Ascending aorta (tissue), 2 donors: ENCODE results near the gene LAMA2. TPM values are rescaled to one million over a fixed set of nuclear protein-coding genes. Genes with fewer than 3 reads are reported as not detected.

Experiments
- DNase-seq, 2 donors: peaks; one replicate each; pipeline ENCODE4 v3.0.0-alpha.2; 2019; ENCODE audit warnings: low spot score in 2 of 2
- H3K27ac ChIP-seq, 2 donors: fragments of 200-600 bp; sonication (generic); one replicate each; pipeline ENCODE4 v1.5.1; 2016 to 2017; ENCODE audit warnings: mild to moderate bottlenecking in 1 of 2
- H3K27me3 ChIP-seq: fragments of 200-600 bp; sonication (generic); one replicate; pipeline ENCODE4 v1.5.1; 2017
- H3K36me3 ChIP-seq, 2 donors: fragments of 200-600 bp; sonication (generic); one replicate each; pipeline ENCODE4 v1.5.1; 2016
- H3K4me1 ChIP-seq, 2 donors: fragments of 200-600 bp; sonication (generic); one replicate each; pipeline ENCODE4 v1.5.1; 2016 to 2017; ENCODE audit warnings: mild to moderate bottlenecking in 1 of 2
- H3K4me3 ChIP-seq, 2 donors: fragments of 200-600 bp; sonication (generic); one replicate each; pipeline ENCODE4 v1.5.1; 2016 to 2017; ENCODE audit warnings: mild to moderate bottlenecking in 1 of 2
- H3K9me3 ChIP-seq, 2 donors: fragments of 200-600 bp; sonication (generic); one replicate each; pipeline ENCODE4 v1.5.1; 2016
- CTCF ChIP-seq, 3 experiments: fragments of 200-600 bp in 2 of 3; fragments of 450-650 bp in 1 of 3; sonication (generic) in 2 of 3; IDR thresholded peaks; one replicate each; pipeline ENCODE4 v1.5.1; 2016 to 2019; ENCODE audit warnings: antibody characterized with exemption in 3 of 3, mild to moderate bottlenecking in 1 of 3, moderate library complexity in 1 of 3
- intact Hi-C: fragments of 100-400 bp; cut with DNase I; formaldehyde crosslinking; loops from one replicate; pipeline ENCODE4 v1.15.1; 2023
- total RNA-seq: library from RNA; depleted of rRNA; stranded (reverse); fragments of >200 nt; gene quantifications from one replicate; pipeline ENCODE4 v1.1.0, GENCODE V29; 2016

LAMA2 gene
- total RNA-seq, 1 donor from 2014 or later: 45.2 TPM

- TF ChIP-seq CTCF (IDR thresholded peaks at IDR 0.05): no peak
- Histone ChIP-seq H3K36me3 (peaks cover 0 to 3% of the 10 kb centered on the region in 2 donors), H3K27me3 (no peaks in the 10 kb centered on the region), H3K4me3 (no peak overlapping the region), H3K4me1 (no peaks in the 10 kb centered on the region), H3K27ac (no peak overlapping the region), H3K9me3 (no peaks in the 10 kb centered on the region)
- intact Hi-C loops: no loop called here
- DNase-seq: no peak
Measured at GRCh38 chr6:129451187-129451586, 568.2 kb downstream of the LAMA2 start.

- intact Hi-C loops: no loop called here
- Histone ChIP-seq H3K4me1 (no peaks in the 10 kb centered on the region), H3K27me3 (no peaks in the 10 kb centered on the region), H3K36me3 (peaks cover 0 to 3% of the 10 kb centered on the region in 2 donors), H3K4me3 (no peak overlapping the region), H3K27ac (no peak overlapping the region), H3K9me3 (no peaks in the 10 kb centered on the region)
- TF ChIP-seq CTCF (IDR thresholded peaks at IDR 0.05): no peak
- DNase-seq: no peak
Measured at GRCh38 chr6:129453073-129453472, 570.1 kb downstream of the LAMA2 start.

DNA sequence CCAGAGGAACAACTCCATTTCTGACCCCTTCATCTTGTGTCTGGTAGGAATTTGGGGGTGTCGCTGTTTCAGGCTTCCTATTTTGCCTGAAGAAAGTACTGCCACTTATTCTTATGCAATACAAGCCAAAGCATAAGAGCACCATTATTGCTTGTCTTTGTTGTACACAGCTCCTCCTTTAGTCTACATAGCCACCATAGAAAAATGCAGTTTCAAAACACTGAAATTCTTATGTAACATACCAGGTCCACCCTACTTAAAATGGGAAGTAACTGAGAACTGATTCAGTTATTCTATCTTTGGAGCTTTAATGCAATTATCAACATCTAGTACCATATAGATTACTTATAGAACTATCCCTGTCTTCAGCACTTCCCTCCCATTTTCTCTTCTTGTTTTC lies 571.5 kb downstream of the LAMA2 start:
- Histone ChIP-seq H3K9me3 (no peaks in the 10 kb centered on the region), H3K36me3 (peaks cover 0 to 3% of the 10 kb centered on the region in 2 donors), H3K27me3 (no peaks in the 10 kb centered on the region), H3K4me3 (no peak overlapping the region), H3K27ac (no peak overlapping the region), H3K4me1 (no peaks in the 10 kb centered on the region)
- intact Hi-C loops: no loop called here
- no peak for TF ChIP-seq CTCF (IDR thresholded peaks at IDR 0.05)
- no peak for DNase-seq

DNA sequence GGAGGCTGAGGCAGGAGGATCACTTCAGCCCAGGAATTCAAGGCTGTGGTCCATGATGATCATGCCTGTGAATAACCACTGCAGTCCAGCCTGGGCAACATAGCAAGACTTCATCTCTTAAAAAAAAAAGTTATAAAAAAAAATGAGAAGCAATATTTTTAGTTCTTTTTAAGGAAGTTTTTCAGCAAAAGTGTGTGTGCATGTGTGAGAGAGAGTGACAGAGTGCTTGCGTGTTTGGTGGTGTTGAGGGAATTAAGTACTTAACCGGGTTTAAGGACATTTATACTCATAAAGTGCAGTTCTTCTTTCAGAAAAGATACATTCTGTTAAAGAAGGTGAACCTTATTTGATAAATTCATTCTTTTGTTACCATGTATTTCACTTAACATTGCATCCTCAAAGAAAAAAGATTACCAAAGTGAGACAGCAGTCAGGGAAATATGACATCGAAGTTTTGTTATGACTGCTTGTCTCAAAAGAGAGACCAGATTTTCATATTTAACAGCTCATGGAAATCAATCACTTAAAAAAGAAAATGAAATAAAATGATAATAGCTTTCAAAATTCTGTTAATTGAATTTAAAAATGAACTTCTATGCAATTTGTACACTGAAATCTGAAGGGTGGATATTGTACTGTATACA lies 572.3 kb downstream of the LAMA2 start:
- Histone ChIP-seq H3K9me3 (no peaks in the 10 kb centered on the region), H3K4me3 (no peak overlapping the region), H3K36me3 (peaks cover 0 to 3% of the 10 kb centered on the region in 2 donors), H3K27me3 (no peaks in the 10 kb centered on the region), H3K4me1 (no peaks in the 10 kb centered on the region), H3K27ac (no peak overlapping the region)
- DNase-seq: no peak
- intact Hi-C loops: no loop called here
- TF ChIP-seq CTCF (IDR thresholded peaks at IDR 0.05): no peak

DNA sequence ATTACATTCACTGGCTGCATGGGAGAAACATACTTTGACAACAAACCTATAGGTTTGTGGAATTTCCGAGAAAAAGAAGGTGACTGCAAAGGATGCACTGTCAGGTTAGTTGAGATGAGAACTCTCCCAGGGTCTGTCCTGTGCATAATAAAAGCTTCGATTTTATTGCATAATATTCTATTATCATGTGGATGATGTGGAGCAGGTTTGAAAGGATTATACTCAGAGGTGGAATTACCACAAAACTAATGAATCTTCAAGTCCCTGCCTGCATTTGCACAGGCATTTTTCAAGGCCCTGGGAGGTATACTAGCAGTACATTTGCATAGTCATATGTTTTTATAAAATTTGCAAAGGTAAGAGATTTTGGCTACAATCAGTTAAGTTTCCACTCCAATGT lies 577.3 kb downstream of the LAMA2 start:
- no peak for TF ChIP-seq CTCF (IDR thresholded peaks at IDR 0.05)
- H3K36me3 ChIP-seq: no peaks in the 10 kb centered on the region
- no peaks in the 10 kb centered on the region for H3K4me1 ChIP-seq
- no peak for DNase-seq
- no peak overlapping the region for H3K4me3 ChIP-seq
- intact Hi-C loops: no loop called here
- no peaks in the 10 kb centered on the region for H3K9me3 ChIP-seq
- no peaks in the 10 kb centered on the region for H3K27me3 ChIP-seq
- no peak overlapping the region for H3K27ac ChIP-seq
